ENCODE results near the gene ENOX1. TPM values are rescaled to one million over a fixed set of nuclear protein-coding genes. Genes with fewer than 3 reads are reported as not detected.
A peak's percentile ranks its signal among the peaks of the same experiment; 100 is the strongest.

Gene ENOX1
- total and polyA plus RNA-seq, 2 of the 13 experiments (the other 11 are each of a cell fraction or from before 2014, with no cell fraction given) = not detected

DNA sequence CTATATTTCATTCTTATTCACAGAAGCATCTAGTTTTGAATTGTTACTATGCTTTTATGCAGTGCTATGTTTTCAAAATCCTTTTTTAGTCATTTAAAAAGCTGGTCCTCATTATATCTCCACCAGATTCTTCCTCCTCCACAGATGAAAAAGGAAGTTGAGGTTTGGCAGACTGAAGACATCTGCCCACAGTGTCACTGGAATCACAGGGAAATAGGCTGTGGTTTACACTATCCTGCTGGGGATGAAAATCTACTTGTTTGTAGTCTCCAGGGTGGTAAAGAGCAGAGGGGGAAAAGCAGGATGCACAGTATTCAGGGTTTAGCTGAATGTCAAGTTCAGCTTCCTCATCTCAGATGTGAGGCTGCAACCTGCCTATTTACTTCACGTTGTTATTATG, 412.2 kb downstream of the ENOX1 start:
- DNase-seq (ENCODE audit: low spot score) = no peak
- CTCF ChIA-PET (ENCODE audit: low intra/inter-chr PET ratio, low total read pairs) = no interaction called here
- in situ Hi-C loops (cut with HindIII; ENCODE audit: extremely low pct_ligation_motif_present, low pct_unique_long_range_greater_than_20kb) (no loop called here), intact Hi-C loops (cut with micrococcal nuclease; ENCODE audit: unreplicated experiment) (no loop called here)
- TF ChIP-seq, protein P1, sequence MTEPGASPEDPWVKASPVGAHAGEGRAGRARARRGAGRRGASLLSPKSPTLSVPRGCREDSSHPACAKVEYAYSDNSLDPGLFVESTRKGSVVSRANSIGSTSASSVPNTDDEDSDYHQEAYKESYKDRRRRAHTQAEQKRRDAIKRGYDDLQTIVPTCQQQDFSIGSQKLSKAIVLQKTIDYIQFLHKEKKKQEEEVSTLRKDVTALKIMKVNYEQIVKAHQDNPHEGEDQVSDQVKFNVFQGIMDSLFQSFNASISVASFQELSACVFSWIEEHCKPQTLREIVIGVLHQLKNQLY (CRISPR knock-in tag; IDR thresholded peaks at IDR 0.05) = no peak
- Histone ChIP-seq H3K4me1 (ENCODE audit: insufficient read depth, low read length) (no peaks in the 10 kb centered on the region), H3K4me2 (ENCODE audit: low read depth, low read length) (no peak overlapping the region), H2AFZ (ENCODE audit: low read length) (no peak overlapping the region), H3K4me3 (replicated peaks in 1 of 3; ENCODE audit: insufficient read depth in 1 of 3, low read depth in 2 of 3, low read length in 3 of 3) (no peak overlapping the region), H3K27ac (ENCODE audit: extremely low read length, insufficient read depth, low read length) (no peak overlapping the region), H3K9me3 (ENCODE audit: low read length) (no peaks in the 10 kb centered on the region), H3K9ac (ENCODE audit: insufficient read depth, low read depth, low read length) (no peak overlapping the region), H4K20me1 (ENCODE audit: insufficient read depth, low read length) (no peaks in the 10 kb centered on the region), H3K79me2 (ENCODE audit: insufficient read depth, low read length) (no peaks in the 10 kb centered on the region), H3K27me3 (ENCODE audit: control insufficient read depth in 1 of 2, insufficient read depth in 2 of 2, low read length in 2 of 2) (no peaks in the 10 kb centered on the region), H3K36me3 (replicated peaks in 1 of 2; ENCODE audit: control insufficient read depth in 1 of 2, insufficient read depth in 2 of 2, low read length in 2 of 2) (no peaks in the 10 kb centered on the region)
- 0% methylated on average over 1 of the region's 1 CpG for WGBS (ENCODE audit: low lambda C conversion rate)
- POLR2A ChIA-PET = no interaction called here
- no peak for FAIRE-seq
- ATAC-seq = no peak
- no TSS peak for BruUV-seq (replicated peaks)

DNA sequence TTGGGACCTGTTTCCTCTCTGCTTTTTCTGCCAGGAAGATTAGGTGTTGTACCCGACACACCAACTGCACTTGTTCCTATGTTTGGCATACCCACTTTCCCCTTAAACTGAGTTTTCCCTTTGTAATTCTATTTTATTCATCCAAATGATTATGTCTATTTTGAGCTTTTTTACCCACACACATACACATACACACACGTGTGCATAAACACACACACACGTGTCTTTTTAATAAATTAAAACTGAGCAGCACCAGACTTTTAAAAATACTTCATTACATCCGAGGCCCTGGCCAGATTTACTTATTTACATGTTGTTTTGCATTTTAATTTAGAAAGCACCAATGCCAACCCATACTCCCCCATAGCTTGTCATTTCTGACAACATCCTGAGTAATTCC, 413.4 kb downstream of the ENOX1 start:
- no peak overlapping the region for H2AFZ ChIP-seq (ENCODE audit: low read length)
- H3K4me2 ChIP-seq (ENCODE audit: low read depth, low read length) = no peak overlapping the region
- H3K4me1 ChIP-seq (ENCODE audit: insufficient read depth, low read length) = no peaks in the 10 kb centered on the region
- no peaks in the 10 kb centered on the region for H4K20me1 ChIP-seq (ENCODE audit: insufficient read depth, low read length)
- ChIA-PET CTCF (ENCODE audit: low intra/inter-chr PET ratio, low total read pairs) (no interaction called here), POLR2A (no interaction called here)
- FAIRE-seq (no peak), DNase-seq (ENCODE audit: low spot score) (no peak), ATAC-seq (no peak)
- no peaks in the 10 kb centered on the region for H3K27me3 ChIP-seq (ENCODE audit: control insufficient read depth in 1 of 2, insufficient read depth in 2 of 2, low read length in 2 of 2)
- no TSS peak for BruUV-seq (replicated peaks)
- no peak overlapping the region for H3K27ac ChIP-seq (ENCODE audit: extremely low read length, insufficient read depth, low read length)
- H3K4me3 ChIP-seq (replicated peaks in 1 of 3; ENCODE audit: insufficient read depth in 1 of 3, low read depth in 2 of 3, low read length in 3 of 3) = no peak overlapping the region
- 0% methylated on average over 4 of the region's 4 CpGs for WGBS (ENCODE audit: low lambda C conversion rate)
- TF ChIP-seq, protein P2, sequence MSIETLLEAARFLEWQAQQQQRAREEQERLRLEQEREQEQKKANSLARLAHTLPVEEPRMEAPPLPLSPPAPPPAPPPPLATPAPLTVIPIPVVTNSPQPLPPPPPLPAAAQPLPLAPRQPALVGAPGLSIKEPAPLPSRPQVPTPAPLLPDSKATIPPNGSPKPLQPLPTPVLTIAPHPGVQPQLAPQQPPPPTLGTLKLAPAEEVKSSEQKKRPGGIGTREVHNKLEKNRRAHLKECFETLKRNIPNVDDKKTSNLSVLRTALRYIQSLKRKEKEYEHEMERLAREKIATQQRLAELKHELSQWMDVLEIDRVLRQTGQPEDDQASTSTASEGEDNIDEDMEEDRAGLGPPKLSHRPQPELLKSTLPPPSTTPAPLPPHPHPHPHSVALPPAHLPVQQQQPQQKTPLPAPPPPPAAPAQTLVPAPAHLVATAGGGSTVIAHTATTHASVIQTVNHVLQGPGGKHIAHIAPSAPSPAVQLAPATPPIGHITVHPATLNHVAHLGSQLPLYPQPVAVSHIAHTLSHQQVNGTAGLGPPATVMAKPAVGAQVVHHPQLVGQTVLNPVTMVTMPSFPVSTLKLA (IDR thresholded peaks at IDR 0.05) = peak; percentile 97
- TF ChIP-seq SIN3A (IDR thresholded peaks at IDR 0.05; ENCODE audit: borderline replicate concordance, low read depth, low read length) = no peak
- H3K9ac ChIP-seq (ENCODE audit: insufficient read depth, low read depth, low read length) = no peak overlapping the region
- intact Hi-C loops (cut with micrococcal nuclease; ENCODE audit: unreplicated experiment) (no loop called here), in situ Hi-C loops (cut with HindIII; ENCODE audit: extremely low pct_ligation_motif_present, low pct_unique_long_range_greater_than_20kb) (no loop called here)
- H3K9me3 ChIP-seq (ENCODE audit: low read length) = no peaks in the 10 kb centered on the region
- no peaks in the 10 kb centered on the region for H3K79me2 ChIP-seq (ENCODE audit: insufficient read depth, low read length)
- no peaks in the 10 kb centered on the region for H3K36me3 ChIP-seq (replicated peaks in 1 of 2; ENCODE audit: control insufficient read depth in 1 of 2, insufficient read depth in 2 of 2, low read length in 2 of 2)

All from HepG2 (cell line).